M059J (cell line): ENCODE measurements around the gene PALLD. TPM values are rescaled to one million over a fixed set of nuclear protein-coding genes. Genes with fewer than 3 reads are reported as not detected.
"Not testable (repeated sequence)": the region's sequence is repeated elsewhere in the genome, so short reads cannot be mapped to it uniquely, and the experiment has no call there.

ENCODE experiments used
- DNase-seq: peaks from one replicate; pipeline ENCODE4 v3.0.0-alpha.2; 2012; ENCODE audit warnings: low read depth
- total RNA-seq: library from RNA; depleted of rRNA; stranded (reverse); fragments of >200 nt; shearing (Covaris generic); gene quantifications from 2 replicates; pipeline ENCODE4 v1.2.3, GENCODE V29; 2014

The PALLD gene
- total RNA-seq, 1 experiment from 2014 or later = 46.0 TPM

GRCh38 chr4:168893205-168893604, 396.4 kb downstream of the PALLD start:
- DNase-seq = no peak

- DNase-seq = no peak
Measured at GRCh38 chr4:168893807-168894206, 397.0 kb downstream of the PALLD start.

GRCh38 chr4:168900080-168900479, 403.2 kb downstream of the PALLD start:
- DNase-seq = no peak

- no peak for DNase-seq
Measured at GRCh38 chr4:168907119-168907698, 410.4 kb downstream of the PALLD start.

GRCh38 chr4:168908093-168908492, 411.2 kb downstream of the PALLD start:
- DNase-seq = peak; percentile 46

- DNase-seq = no peak
Measured at GRCh38 chr4:168908851-168909273, 412.0 kb downstream of the PALLD start.

GRCh38 chr4:168914095-168914494, 417.2 kb downstream of the PALLD start:
- DNase-seq = no peak

GRCh38 chr4:168917138-168917779, 420.4 kb downstream of the PALLD start:
- DNase-seq = peak; percentile 46

- no peak for DNase-seq
Measured at GRCh38 chr4:168919706-168920324, 423.0 kb downstream of the PALLD start.

GRCh38 chr4:168920441-168921065, 423.7 kb downstream of the PALLD start:
- DNase-seq = no peak

- DNase-seq = peak; percentile 56
Measured at GRCh38 chr4:168923526-168924194, 426.8 kb downstream of the PALLD start.

- no peak for DNase-seq
Measured at GRCh38 chr4:168924667-168925066, 427.8 kb downstream of the PALLD start.

- no peak for DNase-seq
Measured at GRCh38 chr4:168925789-168926490, 429.1 kb downstream of the PALLD start.

GRCh38 chr4:168928346-168928745, 431.5 kb downstream of the PALLD start:
- DNase-seq = no peak

GRCh38 chr4:168928875-168929274, 432.0 kb downstream of the PALLD start:
- DNase-seq = no peak

GRCh38 chr4:168930413-168931196, 433.8 kb downstream of the PALLD start:
- no peak for DNase-seq

GRCh38 chr4:168931215-168931650, 434.4 kb downstream of the PALLD start:
- no peak for DNase-seq

- DNase-seq = no peak
Measured at GRCh38 chr4:168932138-168932537, 435.3 kb downstream of the PALLD start.

- no peak for DNase-seq
Measured at GRCh38 chr4:168933423-168933822, 436.6 kb downstream of the PALLD start.

GRCh38 chr4:168937473-168937872, 440.6 kb downstream of the PALLD start:
- DNase-seq = not testable (repeated sequence)

- DNase-seq = peak; percentile 9
Measured at GRCh38 chr4:168942985-168943384, 446.1 kb downstream of the PALLD start.
